ENCODE measurements around the gene GYPE. TPM values are rescaled to one million over a fixed set of nuclear protein-coding genes. Genes with fewer than 3 reads are reported as not detected.
"Not testable (repeated sequence)": the region's sequence is repeated elsewhere in the genome, so short reads cannot be mapped to it uniquely, and the experiment has no call there.

GYPE gene
- 1 to 10 TPM; 1.9 to 4.4 (median 3.6) TPM for polyA plus RNA-seq (ENCODE audit: insufficient read length in 4 of 4)

DNA sequence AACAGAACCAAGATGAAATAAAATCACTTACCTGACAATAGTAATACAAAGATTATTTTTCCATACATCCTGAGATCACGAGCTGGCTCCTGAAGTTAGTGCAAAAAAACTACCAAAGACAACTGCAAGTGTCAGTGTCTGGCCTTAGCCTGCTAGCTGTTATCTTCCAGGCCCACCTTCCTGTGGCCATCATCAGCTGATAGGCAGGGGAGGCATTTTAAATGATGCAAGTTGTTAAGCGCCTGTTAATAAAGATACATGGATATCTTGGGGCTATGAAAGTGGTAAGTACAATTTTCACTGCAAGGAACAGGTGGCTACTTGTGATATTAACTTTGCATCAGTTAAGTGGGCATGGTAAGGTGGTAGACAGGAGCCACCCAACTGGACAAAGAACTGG is at the start of gene GYPE:
GYPE (minus strand) TSS at position 120 of the 400 bp plus-strand sequence; CDS start at position 68, 52 bp downstream.
- not testable (repeated sequence) for DNase-seq (ENCODE audit: low read depth in 4 of 4, low spot score in 3 of 4)

DNA sequence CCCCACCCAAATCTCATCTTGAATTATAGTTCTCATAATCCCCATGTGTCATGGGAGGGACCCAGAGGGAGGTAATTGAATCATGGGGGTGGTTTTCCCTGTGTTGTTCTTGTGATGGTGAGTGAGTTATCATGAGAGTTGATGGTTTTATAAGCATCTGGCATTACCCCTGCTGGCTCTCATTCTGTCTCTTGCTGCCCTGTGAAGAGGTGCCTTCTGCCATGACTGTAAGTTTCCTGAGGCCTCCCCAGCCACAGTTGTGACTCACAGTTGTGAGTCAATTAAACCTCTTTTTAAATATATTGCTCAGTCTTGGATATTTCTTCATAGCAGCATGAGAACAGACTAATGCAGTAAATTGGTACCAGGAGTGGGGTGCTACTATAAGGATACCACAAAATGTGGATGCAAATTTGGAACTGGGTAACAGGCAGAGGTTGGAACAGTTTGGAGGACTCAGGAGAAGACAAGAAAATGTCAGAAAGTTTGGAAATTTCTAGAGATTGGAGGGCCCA is 46.2 kb upstream of the GYPE start:
- not testable (repeated sequence) for DNase-seq (ENCODE audit: low read depth in 4 of 4, low spot score in 3 of 4)

DNA sequence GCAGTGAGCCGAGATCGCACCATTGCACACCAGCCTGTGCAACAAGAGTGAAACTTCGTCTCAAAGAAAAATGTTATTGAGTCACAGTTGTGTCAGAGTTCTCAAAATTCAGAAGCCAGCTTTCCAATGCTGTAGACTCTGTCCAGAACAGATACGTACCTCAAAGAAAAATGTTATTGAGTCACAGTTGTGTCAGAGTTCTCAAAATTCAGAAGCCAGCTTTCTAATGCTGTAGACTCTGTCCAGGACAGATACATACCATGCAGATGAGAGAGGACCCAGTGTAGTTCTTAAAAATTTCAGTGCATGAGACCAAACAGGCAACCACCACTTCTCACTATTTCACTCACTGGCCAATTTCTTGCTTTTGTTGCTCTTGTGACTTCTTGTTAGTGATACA is 45.6 kb upstream of the GYPE start:
- not testable (repeated sequence) for DNase-seq (ENCODE audit: low read depth in 4 of 4, low spot score in 3 of 4)

DNA sequence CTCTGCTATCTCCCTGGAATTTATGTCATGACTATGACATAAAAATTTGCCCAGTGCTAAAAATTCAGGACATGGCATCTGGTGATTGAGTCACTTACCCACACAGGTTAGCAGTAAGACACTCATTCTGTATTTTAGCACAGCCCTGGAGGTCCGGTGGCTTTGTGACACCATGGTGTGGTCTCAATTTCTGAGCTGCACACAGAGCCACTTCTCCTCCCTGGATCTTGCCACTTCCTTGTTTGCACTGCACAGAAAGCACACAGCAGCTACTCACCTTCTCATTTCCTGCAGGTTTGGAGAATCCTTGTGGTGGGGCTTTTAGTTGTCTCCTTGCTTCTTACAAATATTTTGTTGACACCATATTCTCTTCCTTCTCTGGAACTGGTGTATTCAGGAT is 44.8 kb upstream of the GYPE start:
- DNase-seq (ENCODE audit: low read depth in 4 of 4, low spot score in 3 of 4), result not testable (repeated sequence)

DNA sequence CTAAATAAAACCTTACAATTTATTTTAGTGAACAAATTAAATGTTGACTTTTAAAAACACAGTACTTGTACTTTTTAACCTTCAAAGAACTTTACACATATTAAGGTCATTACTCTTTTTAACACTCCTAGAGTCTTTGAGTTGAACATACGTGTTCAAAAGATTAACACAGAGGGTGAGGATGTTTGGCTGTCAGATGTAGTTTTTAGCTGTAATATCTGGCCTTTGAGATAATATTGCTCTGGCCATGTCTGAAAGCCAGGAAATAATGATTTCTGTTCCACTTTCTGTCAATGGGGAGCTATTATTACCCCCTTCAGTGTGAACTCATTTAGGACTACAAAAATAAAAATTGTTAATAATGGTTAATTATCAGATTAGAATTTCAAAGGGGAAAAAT is 42.1 kb upstream of the GYPE start:
- DNase-seq (ENCODE audit: low read depth in 4 of 4, low spot score in 3 of 4), result not testable (repeated sequence)

DNA sequence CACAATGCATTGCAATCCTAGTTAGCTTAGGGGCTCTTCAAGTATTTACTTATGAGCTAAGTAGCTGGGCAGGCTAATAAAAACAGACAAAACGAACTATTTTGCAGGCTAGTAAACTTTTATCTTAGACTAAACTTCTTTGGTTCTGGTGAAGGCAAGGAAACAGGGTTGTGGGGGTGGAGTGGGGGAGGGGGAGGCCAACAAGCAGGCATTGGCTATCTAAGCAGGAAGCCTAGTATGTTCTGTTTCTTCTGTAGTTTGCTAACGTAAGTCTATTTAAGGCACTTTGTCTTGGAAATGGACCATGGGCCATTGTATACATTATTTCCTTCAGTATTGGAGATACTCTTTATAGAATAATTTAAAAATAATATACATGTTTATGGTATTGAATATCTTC is 35.3 kb upstream of the GYPE start:
- DNase-seq (ENCODE audit: low read depth in 4 of 4, low spot score in 3 of 4), result not testable (repeated sequence)

DNA sequence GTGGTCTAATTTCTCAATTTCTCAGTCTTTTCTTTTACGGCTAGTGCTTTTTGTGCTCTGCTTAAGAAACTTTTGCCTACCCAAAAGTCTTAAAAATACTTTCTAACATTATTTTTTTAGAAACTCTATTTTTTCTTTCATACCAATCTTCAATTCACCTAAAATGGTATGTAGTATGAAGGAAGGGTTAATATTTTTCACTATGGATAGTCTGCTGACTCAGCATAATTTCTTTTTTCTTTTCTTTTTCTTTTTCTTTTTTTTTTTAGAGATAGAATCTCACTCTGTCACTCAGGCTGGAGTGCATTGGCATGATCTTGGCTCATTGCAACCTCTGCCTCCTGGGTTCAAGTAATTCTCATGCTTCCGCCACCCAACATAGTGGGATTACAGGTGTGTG is 34.2 kb upstream of the GYPE start:
- no peak for DNase-seq (ENCODE audit: low read depth in 4 of 4, low spot score in 3 of 4)

DNA sequence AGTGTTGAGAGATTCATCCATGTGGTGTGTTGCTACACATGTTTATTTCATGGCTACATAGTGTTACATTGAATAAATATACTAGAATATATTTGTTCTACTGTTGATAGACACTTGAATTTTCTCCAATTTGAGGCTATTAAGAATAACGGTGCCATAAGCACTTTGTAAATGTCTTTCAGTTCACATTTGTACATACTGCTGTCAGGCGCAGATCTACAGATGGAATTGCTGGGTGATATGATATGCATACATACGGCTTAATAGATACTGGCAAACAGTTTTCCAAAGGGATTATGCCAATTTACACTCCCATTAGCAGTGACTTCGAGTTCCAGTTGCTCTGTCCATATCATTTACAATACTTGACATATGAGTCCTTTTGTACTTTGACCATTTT is 33.5 kb upstream of the GYPE start:
- not testable (repeated sequence) for DNase-seq (ENCODE audit: low read depth in 4 of 4, low spot score in 3 of 4)

DNA sequence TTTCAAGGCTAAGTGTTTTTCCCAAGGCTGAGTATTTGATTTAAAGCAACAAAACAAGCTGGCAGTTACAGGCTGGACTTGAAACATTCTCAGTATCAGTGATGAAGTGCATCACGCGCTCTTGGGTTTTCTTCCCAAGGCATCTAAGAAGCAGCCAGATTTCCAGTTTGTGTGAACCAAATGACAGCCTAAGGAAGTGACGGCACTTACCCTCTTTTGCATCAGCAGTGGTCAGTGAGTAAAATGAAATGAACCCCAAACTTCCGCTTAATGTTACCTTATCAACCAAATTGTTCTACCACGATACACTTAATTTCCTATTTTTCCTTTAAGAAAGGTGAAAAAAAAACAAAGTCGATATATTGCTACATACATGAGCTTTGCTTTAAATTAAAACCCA is 15.8 kb upstream of the GYPE start:
- no peak for DNase-seq (ENCODE audit: low read depth in 4 of 4, low spot score in 3 of 4)

DNA sequence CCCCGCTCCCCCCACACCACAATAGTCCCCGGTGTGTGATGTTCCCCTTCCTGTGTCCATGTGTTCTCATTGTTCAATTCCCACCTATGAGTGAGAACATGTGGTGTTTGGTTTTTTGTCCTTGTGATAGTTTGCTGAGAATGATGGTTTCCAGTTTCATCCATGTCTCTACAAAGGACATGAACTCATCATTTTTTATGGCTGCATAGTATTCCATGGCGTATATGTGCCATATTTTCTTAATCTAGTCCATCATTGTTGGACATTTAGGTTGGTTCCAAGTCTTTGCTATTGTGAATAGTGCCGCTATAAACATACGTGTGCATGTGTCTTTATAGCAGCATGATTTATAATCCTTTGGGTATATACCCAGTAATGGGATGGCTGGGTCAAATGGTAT is 11.1 kb upstream of the GYPE start:
- DNase-seq (ENCODE audit: low read depth in 4 of 4, low spot score in 3 of 4), result not testable (repeated sequence)

DNA sequence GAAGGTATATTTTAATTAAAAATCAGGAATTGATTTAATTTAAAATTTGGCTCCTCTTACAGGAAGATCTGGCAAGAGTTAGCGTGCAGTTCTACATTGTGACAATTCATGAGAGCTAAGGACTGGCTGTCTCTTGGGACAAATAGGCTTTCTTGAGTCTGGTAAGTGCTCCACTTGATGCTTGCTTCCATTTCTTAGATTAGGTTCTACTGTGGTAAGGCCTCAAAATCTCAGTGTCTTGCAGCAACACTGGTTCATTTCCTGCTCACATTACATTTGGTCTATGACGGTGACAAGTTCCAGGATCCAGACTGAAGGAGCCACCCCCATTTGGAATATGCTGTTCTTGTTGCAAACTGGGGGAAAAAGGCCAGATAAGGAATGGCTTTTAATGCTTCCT is 7.1 kb upstream of the GYPE start:
- DNase-seq (ENCODE audit: low read depth in 4 of 4, low spot score in 3 of 4), result not testable (repeated sequence)

DNA sequence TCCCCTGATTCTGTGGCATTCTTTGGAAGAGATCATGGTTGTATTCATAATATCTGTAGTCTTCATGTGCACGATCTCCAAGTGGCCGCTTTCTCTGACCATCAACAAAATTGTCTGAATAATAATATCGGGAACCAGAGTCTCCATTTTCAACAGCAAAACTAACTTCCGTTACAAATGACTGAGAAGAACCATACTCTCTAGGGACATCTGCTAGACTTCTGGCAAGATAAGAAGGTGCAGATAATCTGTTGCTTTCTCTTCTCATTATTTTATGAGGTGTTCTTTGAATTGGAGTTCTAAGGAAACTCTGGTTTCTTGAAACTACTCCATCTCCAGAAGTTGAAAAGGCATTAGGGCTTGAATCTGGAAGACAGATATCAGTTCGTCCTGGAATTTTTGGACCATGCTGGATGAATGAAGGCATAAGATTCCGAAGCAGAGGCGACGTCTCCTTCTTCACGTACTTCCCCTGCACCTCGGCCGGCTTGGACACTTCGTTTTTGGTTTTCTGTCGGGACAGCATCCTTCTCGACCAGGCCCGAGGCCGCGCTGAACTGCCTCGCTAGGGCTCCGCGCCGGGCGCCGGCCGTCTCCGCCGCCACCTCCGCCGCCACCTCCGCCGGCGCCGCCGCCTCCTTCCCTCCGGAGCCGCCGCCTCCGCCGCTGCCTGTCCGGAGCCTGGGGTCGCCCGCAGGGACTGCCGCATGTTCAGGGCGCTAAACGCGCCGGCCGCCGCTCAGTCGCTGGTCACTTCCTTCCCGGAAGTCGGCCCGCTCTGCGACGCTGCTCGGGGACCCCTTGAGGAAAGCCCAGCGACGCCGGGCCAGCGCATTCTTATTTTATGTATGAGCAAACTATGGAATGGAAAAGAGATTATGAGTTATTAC is 6.4 kb upstream of the GYPE start:
- DNase-seq (ENCODE audit: low read depth in 4 of 4, low spot score in 3 of 4), result not testable (repeated sequence)

DNA sequence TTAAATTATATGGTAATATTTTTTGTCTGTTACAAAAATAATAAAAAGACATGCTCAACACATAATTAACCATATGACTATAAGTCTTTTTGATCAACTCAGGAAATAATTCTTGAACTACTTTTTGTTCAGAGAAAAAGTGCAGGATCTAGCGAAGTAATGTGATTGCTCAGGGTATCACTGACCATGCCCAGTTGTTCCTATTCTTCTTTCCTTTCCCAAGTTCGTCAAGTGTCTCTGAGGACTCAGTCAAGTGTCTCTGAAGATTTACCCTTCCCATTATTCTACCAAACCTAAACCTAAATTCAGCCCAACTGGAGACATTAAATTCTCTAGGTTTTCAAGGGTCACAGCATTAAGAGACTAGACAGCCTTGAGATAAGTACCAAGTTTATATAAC is 5.5 kb upstream of the GYPE start:
- not testable (repeated sequence) for DNase-seq (ENCODE audit: low read depth in 4 of 4, low spot score in 3 of 4)

DNA sequence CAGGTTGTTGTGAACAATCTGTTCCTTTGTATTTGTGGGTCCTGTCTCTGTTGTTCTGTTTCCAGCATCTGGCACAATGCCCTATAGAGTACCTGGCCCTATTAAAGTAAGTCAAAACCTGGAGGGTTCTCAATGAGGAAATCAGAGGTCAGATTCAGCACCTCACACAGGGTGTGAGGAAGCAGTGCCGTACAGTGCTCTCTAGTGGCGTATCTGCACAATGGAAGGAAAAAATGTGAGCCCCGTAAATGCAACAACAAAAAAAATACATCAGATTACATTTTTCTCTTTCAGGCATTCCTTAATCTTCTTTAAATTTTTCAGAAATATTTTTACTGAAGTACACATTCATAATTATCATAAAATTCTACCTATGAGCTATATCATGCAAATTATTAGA is 2.5 kb upstream of the GYPE start:
- DNase-seq (ENCODE audit: low read depth in 4 of 4, low spot score in 3 of 4), result not testable (repeated sequence)

DNA sequence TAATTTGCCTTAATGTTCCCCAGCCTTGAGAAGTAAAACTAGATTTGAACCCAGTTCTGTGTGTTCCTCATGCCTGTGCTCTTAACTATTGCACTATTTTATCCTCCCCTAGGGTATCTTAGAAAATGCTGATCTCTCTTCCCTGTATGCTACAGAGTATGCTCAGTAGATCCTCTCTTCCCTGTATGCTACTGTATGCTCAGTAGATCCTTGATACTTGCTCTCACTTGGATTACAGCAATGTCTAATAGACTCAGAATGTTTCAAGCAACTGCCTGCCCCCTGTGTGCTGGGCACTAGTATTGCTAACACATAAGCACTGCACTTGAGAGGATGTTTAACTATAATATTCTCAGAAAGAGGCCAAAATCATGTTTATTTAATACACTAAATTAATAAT is 928 bp downstream of the GYPE start:
- DNase-seq (ENCODE audit: low read depth in 4 of 4, low spot score in 3 of 4), result not testable (repeated sequence)

DNA sequence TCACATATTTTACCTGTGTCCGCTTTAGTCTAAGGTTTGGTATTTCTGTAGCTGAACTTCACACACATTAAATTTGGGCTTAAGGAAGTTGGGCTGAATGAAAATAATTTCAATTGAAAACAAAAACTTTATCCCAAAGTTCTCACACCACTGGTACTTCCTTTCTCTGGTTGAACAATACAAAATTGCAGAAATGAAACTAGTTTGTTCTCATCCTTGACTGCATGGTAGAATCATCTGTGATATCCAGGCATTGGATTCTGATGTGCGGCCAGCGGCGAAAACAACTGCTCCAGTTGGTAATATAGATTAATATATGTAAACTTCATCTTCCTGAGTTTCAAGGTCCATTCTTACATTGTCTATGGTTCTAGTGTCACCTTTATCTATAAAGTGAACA is 15.0 kb downstream of the GYPE start:
- DNase-seq (ENCODE audit: low read depth in 4 of 4, low spot score in 3 of 4), result not testable (repeated sequence)

DNA sequence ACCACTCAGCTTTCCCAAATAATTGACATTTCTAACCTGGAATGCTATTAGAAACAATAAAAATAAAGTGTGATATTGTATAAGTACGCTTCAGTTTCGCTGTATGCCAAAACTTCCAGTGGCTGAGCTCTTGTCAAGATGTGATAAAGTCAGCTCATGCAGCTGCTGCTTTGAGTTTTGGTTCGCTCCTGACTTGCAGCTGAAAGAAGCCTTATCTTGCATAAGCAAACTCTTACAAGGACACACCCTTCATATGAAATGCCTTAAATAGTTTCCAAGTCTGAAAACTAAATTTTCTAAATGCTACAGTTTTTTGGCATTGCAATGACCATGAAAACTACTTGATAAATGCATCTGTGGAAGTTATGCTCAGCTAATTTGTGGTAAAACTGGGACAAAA is 17.2 kb downstream of the GYPE start:
- not testable (repeated sequence) for DNase-seq (ENCODE audit: low read depth in 4 of 4, low spot score in 3 of 4)

DNA sequence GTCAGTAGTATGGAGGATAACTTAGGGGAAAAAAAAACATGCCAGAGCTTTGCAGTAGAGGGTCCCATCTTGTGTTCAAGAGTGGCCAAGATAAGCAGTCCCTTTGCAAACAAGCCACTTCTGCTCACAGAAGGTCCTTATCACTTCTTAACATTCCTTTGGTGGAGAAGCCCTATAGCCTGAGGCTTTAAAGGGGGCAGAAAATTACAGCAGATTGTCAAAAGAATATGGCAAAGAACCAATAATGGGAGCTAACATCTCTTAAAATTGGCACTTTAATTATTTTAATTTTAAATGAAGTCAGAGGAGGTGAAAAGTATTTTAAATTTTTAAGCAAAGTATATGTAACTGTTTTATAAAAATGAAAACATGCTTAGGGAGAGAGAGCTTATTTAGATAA is 20.4 kb downstream of the GYPE start:
- DNase-seq (ENCODE audit: low read depth in 4 of 4, low spot score in 3 of 4), result not testable (repeated sequence)

DNA sequence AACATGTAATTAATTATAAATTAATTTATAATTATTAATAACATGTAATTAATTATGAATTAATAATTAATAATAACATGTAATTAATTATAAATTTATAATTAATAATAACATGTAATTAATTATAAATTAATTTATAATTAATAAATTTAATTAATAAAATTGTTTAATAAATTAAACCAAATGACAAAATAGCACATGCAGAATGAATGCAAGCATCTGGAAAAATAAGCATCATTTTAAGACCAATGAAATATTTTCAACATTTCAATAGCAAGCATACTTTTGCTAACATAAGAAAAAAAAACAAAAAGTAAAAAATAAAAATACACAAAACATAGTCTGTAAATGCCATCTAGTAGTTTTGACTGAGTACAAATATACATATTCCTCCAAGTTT is 21.8 kb downstream of the GYPE start:
- no peak for DNase-seq (ENCODE audit: low read depth in 4 of 4, low spot score in 3 of 4)

DNA sequence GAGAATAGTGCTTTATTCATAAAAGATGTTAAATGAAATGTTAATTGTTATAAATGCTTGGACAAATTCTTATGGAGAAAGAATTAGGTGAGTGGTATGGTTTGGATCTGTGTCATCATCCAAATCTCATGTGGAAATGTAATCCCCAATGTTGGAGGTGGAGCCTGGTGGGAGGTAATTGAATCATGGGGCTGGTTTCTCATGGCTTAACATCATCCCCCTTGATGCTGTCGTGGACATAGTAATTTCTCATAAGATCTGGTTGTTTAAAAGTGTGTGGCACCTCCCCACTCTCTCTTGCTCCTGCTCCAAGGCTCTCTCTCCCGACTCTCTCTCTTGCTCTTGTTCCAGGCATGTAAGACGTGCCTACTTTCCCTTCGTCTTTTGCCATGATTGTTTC is 22.5 kb downstream of the GYPE start:
- no peak for DNase-seq (ENCODE audit: low read depth in 4 of 4, low spot score in 3 of 4)

DNA sequence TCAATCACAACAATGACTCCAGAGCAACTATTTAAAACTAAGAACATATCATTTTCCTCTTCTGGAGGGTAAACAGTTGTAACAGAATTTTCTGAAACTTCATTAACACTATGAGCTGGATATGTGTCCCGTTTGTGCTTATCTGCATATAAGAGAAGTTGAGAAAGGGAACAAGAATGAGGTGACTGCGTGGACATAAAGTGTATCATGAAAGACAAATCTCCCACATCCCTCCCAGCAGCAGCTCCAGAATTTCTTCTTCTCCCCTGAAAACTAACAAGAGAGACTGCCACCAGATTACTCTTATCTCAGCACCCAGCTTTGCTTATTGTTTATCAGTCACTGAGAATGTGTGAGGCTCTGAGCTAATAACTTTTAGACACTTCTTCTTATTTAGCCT is 25.8 kb downstream of the GYPE start:
- not testable (repeated sequence) for DNase-seq (ENCODE audit: low read depth in 4 of 4, low spot score in 3 of 4)

DNA sequence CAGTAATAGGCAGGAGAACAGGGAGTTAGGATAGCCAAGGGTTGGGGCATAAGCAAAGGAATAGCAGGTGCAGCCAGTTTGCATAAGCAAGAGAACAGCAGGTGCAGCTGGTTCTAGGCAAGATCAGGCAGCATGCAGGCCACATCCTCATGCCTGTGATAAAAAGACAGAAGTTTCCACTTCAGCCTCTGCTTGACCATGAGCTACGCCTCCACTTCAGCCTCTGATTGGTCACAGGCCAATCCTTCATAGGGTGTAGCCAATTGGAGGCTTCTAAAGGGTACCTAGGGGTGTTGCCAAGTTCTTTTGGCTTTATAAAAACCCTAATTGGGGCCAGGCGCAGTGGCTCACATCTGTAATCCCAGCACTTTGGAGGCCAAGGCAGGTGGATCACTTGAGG is 30.0 kb downstream of the GYPE start:
- DNase-seq (ENCODE audit: low read depth in 4 of 4, low spot score in 3 of 4), result not testable (repeated sequence)

Data from left renal pelvis (tissue), 4 donors.